ENCODE data around the gene INSYN1.
"Not testable (repeated sequence)": the region's sequence is repeated elsewhere in the genome, so short reads cannot be mapped to it uniquely, and the experiment has no call there.

Gene INSYN1

DNA sequence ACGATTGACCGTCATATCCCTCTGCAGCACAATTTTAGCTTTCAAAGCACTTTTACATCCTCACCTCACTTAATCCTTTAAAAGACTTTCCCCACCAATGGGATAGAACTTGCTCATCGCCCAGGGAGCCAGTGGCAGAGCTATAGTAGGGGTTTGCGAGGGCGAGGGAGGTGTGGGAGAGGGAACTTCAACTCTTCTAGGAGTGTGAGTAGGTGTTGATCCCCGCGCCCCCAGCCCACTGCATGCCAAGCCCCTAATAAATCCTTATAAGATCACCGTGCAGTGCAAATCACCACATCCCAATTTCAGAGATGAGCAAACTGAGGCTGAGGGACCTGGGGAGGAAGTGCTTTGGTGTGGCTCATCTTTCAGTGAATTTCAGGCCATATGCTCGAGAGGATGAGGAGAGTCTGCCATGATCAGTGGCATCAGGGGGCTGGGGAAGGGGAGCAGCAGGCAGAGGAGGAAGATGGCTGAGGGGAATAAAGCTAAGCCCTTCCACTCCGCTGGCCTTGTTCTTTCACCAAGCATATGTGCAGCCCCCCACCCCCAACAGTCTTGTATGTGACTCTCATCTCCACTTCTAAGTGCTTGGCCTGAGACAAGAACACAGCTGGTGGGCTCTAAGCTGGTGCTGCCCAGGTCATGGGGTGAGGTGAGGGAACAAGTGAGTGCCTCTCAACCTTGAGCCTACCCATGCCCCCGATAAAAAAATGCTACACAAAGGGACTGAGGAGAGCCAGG is 5.1 kb downstream of the INSYN1 start:
- no peak for DNase-seq

DNA sequence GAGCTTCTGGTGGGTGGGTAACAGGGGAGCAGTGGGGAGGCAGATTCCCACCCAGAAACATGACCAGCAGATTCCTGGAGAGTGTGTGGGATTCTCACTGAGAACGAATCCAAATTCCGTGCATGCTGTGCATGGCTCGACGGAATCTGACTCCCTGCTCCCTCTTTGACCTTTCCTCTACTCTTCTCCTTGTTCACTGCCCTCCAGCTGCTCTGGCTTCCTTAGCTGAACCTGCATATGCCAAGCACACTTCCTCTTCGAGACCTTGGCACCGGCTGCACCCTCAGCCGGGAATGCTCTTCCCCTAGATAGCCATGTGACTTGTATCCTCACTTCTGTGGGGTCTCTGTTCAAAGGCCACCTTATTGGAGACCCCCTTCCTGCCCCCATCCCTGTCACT is 6.3 kb downstream of the INSYN1 start:
- no peak for DNase-seq

DNA sequence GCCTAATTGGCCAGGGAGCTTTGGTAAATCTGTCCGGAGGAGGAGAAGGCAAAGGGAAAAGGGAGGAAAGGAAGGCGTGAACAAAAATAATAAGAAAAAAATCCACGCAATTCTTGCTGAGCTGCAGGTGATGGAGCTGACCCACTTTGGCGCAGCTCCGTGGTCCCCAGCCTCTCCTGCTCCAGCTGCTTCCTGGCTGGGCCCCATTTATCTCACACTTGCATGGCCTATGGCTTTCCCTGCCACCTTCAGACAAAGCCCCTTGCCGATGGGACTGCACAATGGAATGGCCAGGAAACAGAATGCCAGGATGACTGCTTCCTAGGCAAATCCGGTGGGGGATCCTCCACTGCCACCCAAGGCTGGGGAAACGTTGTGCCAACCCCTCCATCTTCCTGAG is 6.9 kb downstream of the INSYN1 start:
- no peak for DNase-seq

DNA sequence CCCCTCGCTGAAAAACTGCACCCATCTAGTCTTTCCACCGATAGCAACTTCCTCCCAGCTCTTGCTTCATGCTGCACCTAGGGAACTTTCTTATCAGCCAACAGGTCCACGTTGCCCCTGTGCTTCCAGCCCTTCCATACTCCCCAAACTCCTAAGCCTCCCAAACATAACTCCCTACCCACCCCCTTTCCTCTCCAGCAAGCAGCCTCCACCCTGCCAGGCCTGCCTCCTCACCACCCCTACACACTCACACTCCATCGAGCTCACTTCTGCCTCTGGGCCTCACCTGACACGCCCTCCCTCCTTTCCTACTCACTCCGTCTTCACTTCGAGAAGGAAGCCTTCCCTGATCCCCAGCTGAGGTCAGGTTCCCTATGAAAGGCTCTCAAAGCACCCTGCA is 8.1 kb downstream of the INSYN1 start:
- DNase-seq, result no peak

DNA sequence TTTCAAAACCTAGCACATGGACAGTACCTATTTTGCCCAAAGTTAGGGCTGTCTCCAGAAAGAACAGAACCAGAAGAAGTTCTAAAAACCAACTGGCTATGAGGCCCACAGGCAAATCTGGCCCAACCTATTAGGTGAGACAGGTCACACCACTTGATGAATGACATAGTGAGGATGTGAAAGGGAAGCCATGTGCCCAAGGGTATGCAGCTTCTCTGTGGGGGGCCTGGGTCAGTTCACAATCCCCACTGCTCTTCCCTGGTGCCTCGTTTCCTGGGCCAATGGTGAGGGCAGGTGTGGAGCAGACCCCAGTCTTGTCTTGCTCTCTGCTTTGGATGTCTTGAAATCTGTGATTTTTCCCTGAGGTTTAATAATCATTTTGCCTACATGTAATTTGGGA is 8.9 kb downstream of the INSYN1 start:
- DNase-seq, result no peak

DNA sequence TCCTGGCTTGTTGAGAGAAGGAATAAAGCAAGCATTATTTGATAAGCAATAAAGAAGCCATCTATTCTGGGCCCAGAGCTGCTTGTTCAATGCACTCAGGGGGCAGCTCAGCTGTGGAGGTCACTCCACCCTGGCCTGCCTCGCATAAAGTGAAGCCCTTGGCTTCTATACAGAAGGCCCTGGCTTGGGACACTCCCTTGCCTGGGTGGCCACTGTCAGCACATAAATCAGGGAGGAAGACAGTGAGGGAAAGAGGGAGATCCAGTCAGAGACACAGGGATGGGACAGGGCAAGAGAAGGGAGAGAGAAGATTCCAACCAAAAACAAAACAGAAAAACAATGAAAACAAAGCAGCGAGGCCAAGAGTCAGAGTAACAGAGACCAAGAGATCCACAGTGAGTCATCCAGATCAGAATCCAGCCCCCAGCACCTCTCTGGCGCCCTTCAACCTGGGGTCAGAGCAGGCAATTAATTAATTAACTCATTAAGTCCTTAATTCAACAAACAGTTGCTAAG is 11.8 kb downstream of the INSYN1 start:
- DNase-seq, result no peak

DNA sequence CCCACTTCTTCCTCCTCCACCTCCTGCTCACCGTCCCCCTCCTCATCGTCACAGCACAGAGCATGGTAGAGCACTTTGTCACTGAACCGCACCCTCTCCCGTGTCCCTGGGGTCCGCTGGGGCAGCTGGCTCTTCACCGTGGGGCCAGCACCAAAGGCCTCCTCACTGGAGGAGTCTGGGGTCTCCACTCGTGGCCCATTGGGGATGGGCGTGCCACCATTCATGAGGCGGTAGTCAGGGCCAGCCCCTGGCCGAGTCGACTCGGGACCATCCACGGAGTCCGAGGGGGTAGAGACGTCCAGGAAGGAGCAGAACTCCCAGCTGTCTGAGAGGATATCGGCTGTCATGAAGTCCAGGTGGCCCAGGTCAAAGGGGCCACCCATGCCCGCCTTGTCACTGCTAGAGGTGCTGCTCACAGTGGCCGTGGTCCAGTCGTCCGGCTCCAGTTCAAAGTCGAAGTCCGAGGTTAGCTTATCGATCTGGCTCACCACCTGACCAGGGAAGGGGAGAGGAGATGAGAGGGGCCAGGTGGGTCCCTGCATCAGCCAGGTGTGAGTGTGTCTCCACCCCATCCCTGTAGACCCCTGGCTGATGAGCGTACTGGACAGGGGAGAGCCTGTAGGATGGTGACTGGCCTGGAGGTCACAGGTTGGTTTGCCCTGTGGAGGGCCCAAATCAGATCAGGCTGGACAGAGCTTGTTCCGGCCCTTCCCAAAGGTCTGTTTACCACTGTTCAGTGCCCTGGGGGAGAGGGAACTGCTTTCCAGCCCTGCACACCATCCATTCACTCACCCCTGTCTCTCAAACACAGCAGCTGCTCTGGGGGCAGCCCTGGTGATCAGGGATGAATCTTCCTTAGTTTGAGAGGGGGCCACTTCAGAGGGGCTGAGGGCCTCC is 12.8 kb downstream of the INSYN1 start:
- no peak for DNase-seq

DNA sequence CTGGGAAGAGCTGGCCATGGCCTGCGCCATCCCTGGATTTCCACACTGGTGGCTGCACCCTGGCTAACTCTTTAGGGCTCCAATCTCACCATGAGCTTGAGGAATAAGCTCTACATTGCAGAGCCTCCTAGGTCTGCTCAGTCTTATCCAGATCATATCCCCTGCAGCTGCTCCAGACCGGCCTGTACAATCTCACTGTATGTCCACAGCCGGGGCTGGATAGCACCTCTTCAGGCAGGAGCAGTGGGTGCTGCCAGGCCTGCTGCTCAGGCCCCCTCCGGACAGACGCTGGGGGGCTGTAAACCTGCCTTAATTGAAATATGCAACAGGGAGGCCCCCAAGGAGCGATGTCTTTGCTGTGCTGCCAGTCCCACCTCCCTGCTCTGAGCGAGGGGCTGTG is 15.6 kb downstream of the INSYN1 start:
- no peak for DNase-seq

DNA sequence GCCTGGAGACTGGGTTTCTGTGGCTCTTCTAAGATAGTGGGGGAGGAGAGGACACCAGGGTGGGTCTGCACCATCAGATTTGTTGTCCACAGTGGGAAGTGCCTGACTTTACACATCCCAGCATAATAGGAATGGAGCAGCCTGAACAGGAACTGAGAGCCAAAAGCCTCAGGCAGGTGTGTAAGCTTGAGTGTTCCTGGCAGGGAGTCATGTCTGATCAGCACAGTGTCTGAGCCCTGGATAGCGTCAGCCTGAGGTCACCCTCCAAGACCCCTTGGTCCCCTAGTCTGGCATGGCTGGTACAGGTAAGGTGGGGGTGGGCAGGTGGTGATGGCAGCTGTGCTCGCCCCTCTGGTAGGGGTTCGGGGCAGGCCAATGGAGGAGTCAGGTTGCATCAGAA is 20.2 kb downstream of the INSYN1 start:
- DNase-seq, result peak; percentile 4

DNA sequence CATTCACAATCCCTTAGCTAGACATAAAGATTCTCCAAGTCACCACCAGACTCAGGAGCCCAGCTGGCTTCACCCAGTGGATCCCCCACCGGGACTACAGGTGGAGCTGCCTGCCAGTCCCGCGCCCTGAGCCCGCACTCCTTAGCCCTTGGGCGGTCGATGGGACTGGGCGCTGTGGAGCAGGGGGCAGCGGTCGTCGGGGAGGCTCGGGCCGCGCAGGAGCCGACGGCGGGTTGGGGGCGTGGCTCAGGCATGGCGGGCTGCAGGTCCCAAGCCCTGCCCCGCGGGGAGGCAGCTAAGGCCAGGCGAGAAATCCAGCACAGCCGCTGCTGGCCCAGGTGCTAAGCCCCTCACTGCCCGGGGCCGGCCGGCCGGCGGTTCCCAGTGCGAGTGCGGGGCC is 21.1 kb downstream of the INSYN1 start:
- DNase-seq, result not testable (repeated sequence)

DNA sequence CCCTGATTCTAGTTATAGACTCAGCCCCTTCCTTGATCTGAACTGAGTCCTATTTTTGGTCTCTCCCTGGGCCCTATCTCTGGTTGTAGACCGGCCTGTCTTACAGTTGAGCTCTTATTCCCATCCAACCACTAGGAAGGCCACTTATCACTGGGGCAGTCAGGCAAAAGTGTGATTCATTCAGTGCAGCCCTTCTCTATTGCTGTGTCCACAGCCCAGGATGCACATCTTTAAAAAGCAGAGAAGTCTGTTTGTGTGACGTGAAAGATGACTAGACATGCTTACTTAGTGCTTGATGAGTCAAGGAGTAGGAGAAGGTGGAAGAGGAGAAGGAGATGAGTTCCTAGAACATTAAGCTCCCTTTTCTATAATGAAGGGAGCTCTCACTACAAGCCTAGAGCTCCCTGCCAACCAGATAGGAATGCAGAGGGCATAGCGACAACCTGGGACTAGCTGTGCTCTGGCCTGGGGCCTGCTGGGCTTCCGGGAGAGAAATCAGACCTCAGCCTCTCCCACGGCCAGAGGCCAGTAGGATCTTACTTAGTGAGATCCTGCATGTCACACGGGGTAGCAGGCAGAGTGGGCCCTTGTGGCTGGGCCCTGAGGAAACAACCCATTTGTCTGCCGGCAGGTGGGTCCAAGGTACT is 25.7 kb downstream of the INSYN1 start:
- no peak for DNase-seq

DNA sequence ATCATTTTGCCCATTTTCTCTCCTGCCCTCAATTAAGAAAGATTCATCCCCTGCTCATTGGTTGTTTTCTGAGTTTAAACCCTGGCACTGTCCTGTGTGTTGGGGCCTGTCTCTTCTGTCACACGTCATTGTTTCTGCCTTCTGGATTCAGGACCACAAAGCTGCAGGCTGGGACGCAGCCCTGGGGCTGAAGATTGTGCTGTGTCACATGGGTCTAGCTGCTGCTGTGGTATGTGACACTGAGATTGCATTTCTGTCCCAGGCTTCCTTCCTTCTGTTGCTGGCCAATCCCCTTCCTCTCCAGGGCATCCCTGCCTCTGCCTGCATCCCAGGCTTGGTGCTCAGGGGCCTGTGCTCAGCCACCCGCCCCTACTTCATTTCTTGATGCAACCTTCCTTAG is 28.9 kb downstream of the INSYN1 start:
- DNase-seq, result no peak

DNA sequence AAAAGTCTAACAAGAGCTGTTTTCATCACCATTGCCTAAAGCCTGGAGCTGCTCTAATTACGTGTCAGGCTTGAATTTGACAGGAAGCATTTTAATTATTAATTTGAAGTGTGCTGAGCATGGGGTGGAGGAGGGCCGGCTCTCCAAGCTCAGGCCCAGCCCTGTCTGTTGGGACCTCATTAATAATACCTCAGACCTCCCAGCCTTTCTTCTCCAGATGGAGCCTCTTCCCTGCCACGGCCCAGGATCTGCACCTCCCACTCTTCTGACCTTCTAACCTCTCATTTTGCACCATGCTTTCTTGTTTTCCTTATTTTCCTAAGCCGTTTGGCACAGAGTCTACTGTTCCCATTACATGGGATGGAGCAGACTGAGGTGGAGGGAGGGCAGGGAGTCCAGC is 30.0 kb downstream of the INSYN1 start:
- no peak for DNase-seq

DNA sequence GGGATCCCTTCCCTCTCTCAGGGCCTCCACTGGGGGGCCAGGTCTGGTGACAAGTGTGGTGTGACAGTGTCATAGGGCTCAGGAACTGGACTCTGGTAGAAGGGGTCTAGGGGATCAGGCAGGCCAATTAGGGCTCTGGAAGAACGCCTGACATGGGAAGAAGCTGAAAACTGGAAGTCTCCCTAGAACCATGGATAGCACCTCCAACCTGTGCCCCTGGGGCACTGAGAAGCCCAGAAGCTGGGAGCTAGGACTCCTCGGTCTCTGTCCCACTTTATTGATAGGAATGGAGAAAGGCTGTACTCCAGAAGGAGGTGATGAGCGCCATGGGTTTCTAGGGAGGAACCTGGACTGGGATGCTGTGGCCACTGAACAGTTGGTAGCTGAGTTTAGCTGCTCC is 30.7 kb downstream of the INSYN1 start:
- DNase-seq, result no peak

DNA sequence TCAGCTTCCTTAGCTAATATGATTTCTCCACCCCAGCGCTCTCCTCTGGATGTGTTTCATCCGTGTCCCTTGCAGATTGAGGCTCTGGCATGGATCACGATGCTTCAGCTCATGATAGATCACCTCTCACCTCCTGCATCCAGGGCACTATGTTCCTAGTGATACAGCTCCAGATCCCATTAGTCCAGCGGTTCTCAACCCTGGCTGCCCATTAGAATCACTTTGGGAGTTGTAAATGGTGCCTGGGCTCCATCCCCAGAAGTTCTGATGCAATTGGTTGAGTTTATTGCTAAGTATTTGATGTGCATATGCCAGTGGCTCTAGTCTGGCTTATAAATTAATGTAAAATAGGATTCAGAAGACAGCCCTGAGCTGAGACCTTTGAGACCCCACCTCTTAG is 34.5 kb downstream of the INSYN1 start:
- DNase-seq, result no peak

DNA sequence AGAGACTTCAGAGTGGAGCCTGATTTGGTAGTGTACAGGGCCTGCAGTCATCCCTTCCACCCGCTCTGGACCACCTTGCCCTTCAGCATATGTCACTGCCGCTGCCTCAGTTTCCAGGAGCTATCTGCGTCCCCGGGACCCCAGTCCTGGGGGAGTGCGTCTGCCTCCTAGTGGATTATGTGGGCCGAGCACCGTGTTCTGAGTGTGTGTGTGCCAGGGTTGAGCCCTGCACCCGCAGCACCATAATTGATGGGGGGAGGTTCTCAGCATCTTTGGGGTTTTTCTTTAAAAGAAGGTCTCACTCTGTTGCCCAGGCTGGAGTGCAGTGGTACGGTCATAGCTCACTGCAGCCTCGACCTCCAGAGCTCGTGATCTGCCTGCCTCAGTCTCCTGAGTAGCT is 35.3 kb downstream of the INSYN1 start:
- no peak for DNase-seq

DNA sequence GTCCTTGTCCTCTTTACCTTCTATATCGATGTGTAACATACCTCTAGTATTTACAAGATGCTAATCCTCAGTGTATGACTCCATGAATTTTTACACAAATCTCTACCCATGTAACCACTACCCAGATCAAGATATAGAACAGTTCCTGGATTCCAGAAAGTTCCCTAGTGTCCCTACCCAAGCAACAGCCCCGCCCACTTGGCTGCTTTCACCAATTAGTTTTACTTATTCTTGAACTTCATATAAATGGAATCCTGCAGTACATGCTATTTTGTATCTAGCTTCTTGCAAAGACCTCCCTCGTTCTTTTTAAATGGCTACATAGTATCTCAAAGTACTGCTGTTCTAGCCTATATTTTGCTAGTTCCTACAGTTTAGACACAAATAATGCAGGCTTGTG is 35.9 kb downstream of the INSYN1 start:
- no peak for DNase-seq

DNA sequence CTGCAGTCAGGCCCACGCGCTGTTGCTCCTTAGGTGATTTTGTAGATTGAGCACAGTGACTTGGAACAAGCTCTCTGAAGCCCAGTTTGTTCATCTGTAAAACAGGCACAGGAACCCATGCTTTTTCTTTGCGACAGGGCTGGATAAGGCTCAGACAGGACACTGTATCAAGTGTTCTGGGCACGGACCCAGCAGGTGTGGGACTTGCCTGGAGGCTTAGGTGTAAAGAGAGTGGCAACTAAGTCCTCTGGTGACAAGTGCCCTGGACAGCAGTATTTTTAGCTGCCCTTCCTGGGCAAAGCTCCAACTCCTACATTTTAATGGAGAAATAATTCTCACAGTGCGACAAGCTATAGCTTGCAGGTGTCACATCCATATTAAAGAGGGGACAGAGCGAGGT is 36.7 kb downstream of the INSYN1 start:
- peak; percentile 41 for DNase-seq

DNA sequence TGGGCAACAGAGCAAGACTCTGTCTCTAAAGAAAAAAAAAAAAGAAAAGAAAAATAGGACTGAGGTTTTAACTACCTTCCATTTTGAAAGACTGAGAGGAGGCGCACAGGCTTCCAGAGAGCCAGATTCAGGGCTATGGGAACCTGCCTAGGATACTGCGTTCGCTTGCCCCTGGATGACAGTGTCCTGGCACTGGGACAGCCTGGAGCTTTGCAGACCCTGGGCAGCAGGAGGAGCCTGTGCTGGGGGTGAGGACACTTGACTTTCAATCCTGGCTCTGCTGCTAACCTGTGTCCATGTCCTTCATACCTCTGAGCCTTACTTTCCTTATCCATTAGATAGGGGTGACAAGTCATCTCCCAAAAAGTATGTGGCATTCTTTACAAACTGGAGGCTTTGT is 37.7 kb downstream of the INSYN1 start:
- DNase-seq, result no peak

DNA sequence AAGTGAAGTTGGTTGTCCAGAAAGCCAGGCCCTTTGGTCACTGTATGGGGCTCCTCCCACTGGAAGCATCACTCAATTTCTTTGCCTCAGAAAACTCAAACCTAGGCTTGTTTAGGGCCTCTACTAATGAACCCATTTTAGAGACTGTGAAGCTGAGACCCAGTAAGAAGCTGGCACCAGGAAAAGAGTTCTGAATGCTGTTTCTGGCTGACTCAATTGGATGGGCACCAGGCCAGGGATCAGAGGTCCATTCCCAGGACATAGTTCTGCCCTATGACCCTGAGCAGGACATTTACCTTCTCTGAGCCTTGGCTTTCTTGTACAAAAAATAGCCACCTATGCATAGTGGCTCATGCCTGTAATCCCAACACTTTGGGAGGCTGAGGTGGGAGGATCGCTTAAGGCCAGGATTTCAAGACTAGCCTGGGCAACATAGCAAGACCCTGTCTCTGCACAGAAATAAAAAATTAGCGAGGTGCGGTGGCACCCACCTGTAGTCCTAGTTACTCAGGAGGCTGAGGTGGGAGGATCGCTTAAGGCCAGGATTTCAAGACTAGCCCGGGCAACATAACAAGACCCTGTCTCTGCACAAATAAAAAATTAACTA is 38.4 kb downstream of the INSYN1 start:
- DNase-seq, result no peak

DNA sequence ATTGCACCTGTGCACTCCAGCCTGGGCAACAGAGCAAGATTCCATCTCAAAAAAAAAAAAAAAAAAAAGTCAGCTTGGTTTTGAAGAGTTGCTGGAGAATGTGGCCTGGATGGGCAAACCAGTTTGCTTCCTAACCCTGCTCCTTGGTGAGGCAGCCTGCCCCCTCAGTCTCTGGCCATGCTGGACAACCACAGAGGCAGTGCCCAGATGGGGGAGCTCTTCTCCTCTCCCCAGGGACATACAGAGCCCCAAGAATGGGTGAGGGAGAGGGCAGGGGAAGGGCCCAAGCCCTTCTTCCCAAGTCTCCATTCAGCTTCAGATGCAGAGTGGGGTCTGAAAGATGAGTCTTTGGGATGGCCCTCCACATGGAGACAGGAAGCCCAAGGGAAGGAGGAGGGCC is 41.0 kb downstream of the INSYN1 start:
- DNase-seq, result no peak

DNA sequence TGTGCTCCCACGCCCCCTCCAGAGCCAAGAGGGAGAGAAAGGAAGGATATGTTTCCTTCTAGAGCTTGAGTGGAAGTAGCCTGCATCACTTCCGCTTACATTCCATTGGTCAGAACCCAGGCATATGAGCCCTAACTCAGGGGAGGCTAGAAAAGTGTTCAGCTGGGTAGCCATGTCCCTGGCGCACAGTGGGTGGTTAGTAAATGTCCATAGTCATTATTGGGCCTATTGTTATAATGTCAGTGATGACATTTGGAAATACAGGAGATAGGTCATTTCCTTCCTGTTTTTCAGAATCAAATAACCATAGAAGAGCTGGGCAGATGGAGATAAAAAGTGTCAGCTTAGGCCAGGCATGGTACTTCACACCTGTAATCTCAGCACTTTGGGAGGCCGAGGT is 41.6 kb downstream of the INSYN1 start:
- DNase-seq, result no peak

DNA sequence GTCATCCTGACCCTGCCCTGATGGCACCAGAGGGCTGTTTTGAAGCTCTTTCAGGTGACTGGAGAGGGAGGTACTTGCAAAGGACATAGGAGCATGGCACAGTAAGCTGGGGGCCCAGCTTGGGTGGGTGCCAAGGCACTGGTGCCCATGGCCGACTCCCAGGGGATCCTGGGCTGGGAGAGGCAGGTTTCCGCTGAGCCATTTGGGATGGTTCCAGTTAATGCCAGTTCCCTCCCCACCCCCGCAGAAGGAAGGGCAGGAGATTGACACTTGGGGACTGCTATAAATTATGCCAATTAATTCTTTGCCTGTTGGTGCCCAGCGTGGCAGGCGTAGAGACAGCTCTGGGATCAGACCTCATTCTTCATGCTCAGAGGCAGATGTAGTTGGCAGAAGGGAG is 42.8 kb downstream of the INSYN1 start:
- DNase-seq, result no peak

Data from DMS79 (cell line).